KOPT-K1 (cell line): ENCODE results near the gene DRG2.

Source experiments
- H3K27ac ChIP-seq: fragments of 200-600 bp; sonication (generic); 2 replicates; pipeline ENCODE4 v1.5.1; 2016; ENCODE audit warnings: antibody characterized with exemption, mild to moderate bottlenecking, low read depth, low read length; ENCODE audit not compliant: poor library complexity, severe bottlenecking
- H3K36me3 ChIP-seq: fragments of 200-600 bp; sonication (generic); 2 replicates; pipeline ENCODE4 v1.5.1; 2017; ENCODE audit warnings: antibody characterized with exemption, mild to moderate bottlenecking, low read length, moderate library complexity; ENCODE audit not compliant: insufficient read depth
- H3K9me3 ChIP-seq: fragments of 200-600 bp; sonication (generic); 2 replicates; pipeline ENCODE4 v1.5.1; 2017; ENCODE audit warnings: antibody characterized with exemption, low read length, mild to moderate bottlenecking; ENCODE audit not compliant: insufficient read depth, poor library complexity, severe bottlenecking

DRG2 gene

GRCh38 chr17:18117982-18118975 lies 30.5 kb downstream of the DRG2 start:
- Histone ChIP-seq H3K27ac (no peak overlapping the region), H3K36me3 (no peaks in the 10 kb centered on the region), H3K9me3 (peaks cover 24% of the 10 kb centered on the region)

- no peaks in the 10 kb centered on the region for H3K36me3 ChIP-seq
- peaks cover 24% of the 10 kb centered on the region for H3K9me3 ChIP-seq
- H3K27ac ChIP-seq: no peak overlapping the region
These were observed 31.5 kb downstream of the DRG2 start for GRCh38 chr17:18119166-18119745.

GRCh38 chr17:18119938-18120337 lies 32.2 kb downstream of the DRG2 start:
- Histone ChIP-seq H3K36me3 (no peaks in the 10 kb centered on the region), H3K9me3 (peaks cover 24% of the 10 kb centered on the region), H3K27ac (no peak overlapping the region)

GRCh38 chr17:18120461-18121017 lies 32.8 kb downstream of the DRG2 start:
- Histone ChIP-seq H3K9me3 (peaks cover 24% of the 10 kb centered on the region), H3K36me3 (no peaks in the 10 kb centered on the region), H3K27ac (no peak overlapping the region)

GRCh38 chr17:18121144-18121910 lies 33.6 kb downstream of the DRG2 start:
- Histone ChIP-seq H3K36me3 (no peaks in the 10 kb centered on the region), H3K27ac (no peak overlapping the region), H3K9me3 (peaks cover 24% of the 10 kb centered on the region)

GRCh38 chr17:18122990-18123753 lies 35.4 kb downstream of the DRG2 start:
- no peak overlapping the region for H3K27ac ChIP-seq
- no peaks in the 10 kb centered on the region for H3K36me3 ChIP-seq
- peaks cover 24% of the 10 kb centered on the region for H3K9me3 ChIP-seq

- H3K9me3 ChIP-seq: peaks cover 10% of the 10 kb centered on the region
- H3K27ac ChIP-seq: no peak overlapping the region
- H3K36me3 ChIP-seq: no peaks in the 10 kb centered on the region
These were observed 36.8 kb downstream of the DRG2 start for GRCh38 chr17:18124345-18125126.

- Histone ChIP-seq H3K27ac (no peak overlapping the region), H3K9me3 (no peaks in the 10 kb centered on the region), H3K36me3 (no peaks in the 10 kb centered on the region)
These were observed 41.3 kb downstream of the DRG2 start for GRCh38 chr17:18129041-18129502.

GRCh38 chr17:18132711-18133110 lies 45.0 kb downstream of the DRG2 start:
- no peaks in the 10 kb centered on the region for H3K36me3 ChIP-seq
- no peaks in the 10 kb centered on the region for H3K9me3 ChIP-seq
- H3K27ac ChIP-seq: no peak overlapping the region

- Histone ChIP-seq H3K27ac (no peak overlapping the region), H3K36me3 (no peaks in the 10 kb centered on the region), H3K9me3 (no peaks in the 10 kb centered on the region)
These were observed 48.6 kb downstream of the DRG2 start for GRCh38 chr17:18136357-18136756.

GRCh38 chr17:18138065-18138749 lies 50.5 kb downstream of the DRG2 start:
- Histone ChIP-seq H3K27ac (no peak overlapping the region), H3K36me3 (no peaks in the 10 kb centered on the region), H3K9me3 (no peaks in the 10 kb centered on the region)

GRCh38 chr17:18139092-18139491 lies 51.3 kb downstream of the DRG2 start:
- no peaks in the 10 kb centered on the region for H3K9me3 ChIP-seq
- no peak overlapping the region for H3K27ac ChIP-seq
- H3K36me3 ChIP-seq: no peaks in the 10 kb centered on the region

GRCh38 chr17:18139498-18139897 lies 51.8 kb downstream of the DRG2 start:
- H3K27ac ChIP-seq: no peak overlapping the region
- no peaks in the 10 kb centered on the region for H3K36me3 ChIP-seq
- H3K9me3 ChIP-seq: no peaks in the 10 kb centered on the region
